ENCODE data around the gene TMCC3. TPM values are rescaled to one million over a fixed set of nuclear protein-coding genes. Genes with fewer than 3 reads are reported as not detected.

Gene TMCC3
- total and polyA plus RNA-seq, 4 donors = 0.81 to 2.3 (median 1.5) TPM

DNA sequence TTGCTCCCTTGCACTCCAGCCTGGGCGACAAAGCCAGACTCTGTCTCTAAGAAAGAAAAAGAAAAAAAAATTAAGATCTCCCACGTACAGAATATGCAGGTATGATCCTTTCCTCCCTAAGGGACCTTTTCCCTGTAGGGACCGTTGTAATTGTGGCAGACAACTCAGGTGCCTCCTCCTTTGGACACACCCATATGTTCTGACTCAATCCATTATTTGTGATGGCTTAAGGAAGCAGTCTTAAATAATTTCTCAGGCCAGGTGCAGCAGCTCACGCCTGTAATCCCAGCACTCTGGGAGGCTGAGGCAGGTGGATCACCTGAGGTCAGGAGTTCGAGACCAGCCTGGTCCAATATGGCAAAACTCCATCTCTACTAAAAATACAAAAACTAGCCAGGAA, 53.1 kb downstream of the TMCC3 start:
- 91% methylated on average over 5 of the region's 5 CpGs for WGBS
- H3K4me3 ChIP-seq (ENCODE audit: low read depth in 1 of 3, low read length in 3 of 3) = no peak overlapping the region
- no peak for TF ChIP-seq FOXA2 (IDR thresholded peaks at IDR 0.05)
- no peak for TF ChIP-seq HNF4A (conservative IDR thresholded peaks at IDR 0.05)
- no peak for TF ChIP-seq GABPA (IDR thresholded peaks at IDR 0.05 in 1 of 2, conservative IDR thresholded peaks at IDR 0.05 in 1 of 2)
- no peak for TF ChIP-seq NR2F2 (IDR thresholded peaks at IDR 0.05)
- TF ChIP-seq, protein P1, sequence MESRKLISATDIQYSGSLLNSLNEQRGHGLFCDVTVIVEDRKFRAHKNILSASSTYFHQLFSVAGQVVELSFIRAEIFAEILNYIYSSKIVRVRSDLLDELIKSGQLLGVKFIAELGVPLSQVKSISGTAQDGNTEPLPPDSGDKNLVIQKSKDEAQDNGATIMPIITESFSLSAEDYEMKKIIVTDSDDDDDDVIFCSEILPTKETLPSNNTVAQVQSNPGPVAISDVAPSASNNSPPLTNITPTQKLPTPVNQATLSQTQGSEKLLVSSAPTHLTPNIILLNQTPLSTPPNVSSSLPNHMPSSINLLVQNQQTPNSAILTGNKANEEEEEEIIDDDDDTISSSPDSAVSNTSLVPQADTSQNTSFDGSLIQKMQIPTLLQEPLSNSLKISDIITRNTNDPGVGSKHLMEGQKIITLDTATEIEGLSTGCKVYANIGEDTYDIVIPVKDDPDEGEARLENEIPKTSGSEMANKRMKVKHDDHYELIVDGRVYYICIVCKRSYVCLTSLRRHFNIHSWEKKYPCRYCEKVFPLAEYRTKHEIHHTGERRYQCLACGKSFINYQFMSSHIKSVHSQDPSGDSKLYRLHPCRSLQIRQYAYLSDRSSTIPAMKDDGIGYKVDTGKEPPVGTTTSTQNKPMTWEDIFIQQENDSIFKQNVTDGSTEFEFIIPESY (IDR thresholded peaks at IDR 0.05) = no peak
- no peak for TF ChIP-seq ATF3 (IDR thresholded peaks at IDR 0.05)
- TF ChIP-seq HNF4G (IDR thresholded peaks at IDR 0.05) = no peak
- TF ChIP-seq SP1 (IDR thresholded peaks at IDR 0.05) = no peak
- TF ChIP-seq RXRA (IDR thresholded peaks at IDR 0.05) = no peak
- no peak for TF ChIP-seq JUND (IDR thresholded peaks at IDR 0.05)
- TF ChIP-seq EGR1 (IDR thresholded peaks at IDR 0.05; ENCODE audit: low read depth in 2 of 2) = no peak
- TF ChIP-seq TAF1 (conservative IDR thresholded peaks at IDR 0.05) = no peak
- TF ChIP-seq, protein P2, sequence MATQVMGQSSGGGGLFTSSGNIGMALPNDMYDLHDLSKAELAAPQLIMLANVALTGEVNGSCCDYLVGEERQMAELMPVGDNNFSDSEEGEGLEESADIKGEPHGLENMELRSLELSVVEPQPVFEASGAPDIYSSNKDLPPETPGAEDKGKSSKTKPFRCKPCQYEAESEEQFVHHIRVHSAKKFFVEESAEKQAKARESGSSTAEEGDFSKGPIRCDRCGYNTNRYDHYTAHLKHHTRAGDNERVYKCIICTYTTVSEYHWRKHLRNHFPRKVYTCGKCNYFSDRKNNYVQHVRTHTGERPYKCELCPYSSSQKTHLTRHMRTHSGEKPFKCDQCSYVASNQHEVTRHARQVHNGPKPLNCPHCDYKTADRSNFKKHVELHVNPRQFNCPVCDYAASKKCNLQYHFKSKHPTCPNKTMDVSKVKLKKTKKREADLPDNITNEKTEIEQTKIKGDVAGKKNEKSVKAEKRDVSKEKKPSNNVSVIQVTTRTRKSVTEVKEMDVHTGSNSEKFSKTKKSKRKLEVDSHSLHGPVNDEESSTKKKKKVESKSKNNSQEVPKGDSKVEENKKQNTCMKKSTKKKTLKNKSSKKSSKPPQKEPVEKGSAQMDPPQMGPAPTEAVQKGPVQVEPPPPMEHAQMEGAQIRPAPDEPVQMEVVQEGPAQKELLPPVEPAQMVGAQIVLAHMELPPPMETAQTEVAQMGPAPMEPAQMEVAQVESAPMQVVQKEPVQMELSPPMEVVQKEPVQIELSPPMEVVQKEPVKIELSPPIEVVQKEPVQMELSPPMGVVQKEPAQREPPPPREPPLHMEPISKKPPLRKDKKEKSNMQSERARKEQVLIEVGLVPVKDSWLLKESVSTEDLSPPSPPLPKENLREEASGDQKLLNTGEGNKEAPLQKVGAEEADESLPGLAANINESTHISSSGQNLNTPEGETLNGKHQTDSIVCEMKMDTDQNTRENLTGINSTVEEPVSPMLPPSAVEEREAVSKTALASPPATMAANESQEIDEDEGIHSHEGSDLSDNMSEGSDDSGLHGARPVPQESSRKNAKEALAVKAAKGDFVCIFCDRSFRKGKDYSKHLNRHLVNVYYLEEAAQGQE (IDR thresholded peaks at IDR 0.05) = no peak
- no peak for TF ChIP-seq YY1 (IDR thresholded peaks at IDR 0.05)
- no peak for TF ChIP-seq CTCF (IDR thresholded peaks at IDR 0.05; ENCODE audit: low read depth, low read length, missing input control)
- TF ChIP-seq MAX (IDR thresholded peaks at IDR 0.05) = no peak
- no peak for TF ChIP-seq RAD21 (IDR thresholded peaks at IDR 0.05)
- peaks cover 0 to 8% (median 0%) of the 10 kb centered on the region in 4 donors for H3K4me1 ChIP-seq (ENCODE audit: control insufficient read depth in 4 of 4, insufficient read depth in 4 of 4, low read length in 3 of 4)
- H3K36me3 ChIP-seq (ENCODE audit: control insufficient read depth in 4 of 4, insufficient read depth in 3 of 4, low read depth in 1 of 4, low read length in 3 of 4) = no peaks in the 10 kb centered on the region
- no peaks in the 10 kb centered on the region for H3K9me3 ChIP-seq (ENCODE audit: control insufficient read depth in 4 of 4, low read length in 3 of 4)
- H3K27ac ChIP-seq (ENCODE audit: low read depth in 1 of 2, low read length in 2 of 2) = no peak overlapping the region
- no peaks in the 10 kb centered on the region for H3K27me3 ChIP-seq (ENCODE audit: control insufficient read depth in 4 of 4, insufficient read depth in 4 of 4, low read length in 3 of 4)
- H3K9ac ChIP-seq (ENCODE audit: low read depth in 1 of 2, low read length in 2 of 2) = no peak overlapping the region
- DNase-seq (ENCODE audit: low spot score) = no peak

Measured in liver (tissue), 9 donors.